Upper lobe of left lung (tissue), 4 donors: ENCODE measurements around the gene EMX1.

Experiments used
- POLR2A ChIP-seq, 4 donors: fragments of 450-650 bp; IDR thresholded peaks; one replicate each; pipeline ENCODE4 v1.5.1; 2016 to 2017; ENCODE audit warnings: antibody characterized with exemption in 4 of 4, mild to moderate bottlenecking in 2 of 4
- POLR2AphosphoS5 ChIP-seq, 2 donors: sonication (generic); formaldehyde crosslinking; IDR thresholded peaks; one replicate each; pipeline ENCODE4 v1.5.1; 2017; ENCODE audit warnings: antibody characterized with exemption in 2 of 2
- TF ChIP-seq, protein P1 (sequence below), 6 experiments: fragments of 450-650 bp in 4 of 6; fragments of 200-600 bp in 2 of 6; sonication (generic) in 2 of 6; IDR thresholded peaks; one replicate each; pipeline ENCODE4 v1.5.1; 2016 to 2019; ENCODE audit warnings: antibody characterized with exemption in 6 of 6

DNA sequence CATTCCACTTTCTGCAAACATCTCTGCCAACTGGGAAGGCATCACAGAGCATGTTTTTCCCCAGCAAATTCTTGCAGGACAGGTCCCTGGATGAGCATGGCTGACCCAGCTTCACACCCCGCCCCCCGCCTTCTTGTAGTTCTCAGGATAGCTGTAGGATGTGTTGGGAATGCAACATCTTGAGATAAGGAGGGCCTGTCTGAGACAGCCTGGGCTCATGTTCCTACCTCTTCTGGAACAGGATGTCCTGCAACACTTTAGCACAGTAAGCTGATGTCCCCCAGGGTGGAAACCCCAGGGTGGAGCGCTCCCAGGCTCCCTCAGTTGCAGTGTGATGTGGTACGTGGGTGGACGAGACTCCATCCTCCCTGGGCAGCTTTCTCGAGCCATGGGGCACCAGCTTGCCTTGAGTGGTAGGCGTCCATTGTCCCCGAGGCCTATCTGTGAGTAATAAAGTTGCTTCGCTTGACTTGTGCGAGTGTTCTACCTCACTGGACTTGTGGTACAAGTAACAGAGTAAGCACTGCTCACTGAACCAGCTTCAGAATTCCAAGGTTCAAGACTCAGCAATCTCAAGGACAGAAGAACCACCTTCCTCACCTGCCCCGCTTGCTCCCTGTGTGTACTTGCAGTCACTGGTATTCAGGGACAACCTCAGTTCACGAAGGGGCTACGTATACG lies 48.6 kb downstream of the EMX1 start:
- no peak for TF ChIP-seq POLR2A (IDR thresholded peaks at IDR 0.05)
- TF ChIP-seq, protein P1, sequence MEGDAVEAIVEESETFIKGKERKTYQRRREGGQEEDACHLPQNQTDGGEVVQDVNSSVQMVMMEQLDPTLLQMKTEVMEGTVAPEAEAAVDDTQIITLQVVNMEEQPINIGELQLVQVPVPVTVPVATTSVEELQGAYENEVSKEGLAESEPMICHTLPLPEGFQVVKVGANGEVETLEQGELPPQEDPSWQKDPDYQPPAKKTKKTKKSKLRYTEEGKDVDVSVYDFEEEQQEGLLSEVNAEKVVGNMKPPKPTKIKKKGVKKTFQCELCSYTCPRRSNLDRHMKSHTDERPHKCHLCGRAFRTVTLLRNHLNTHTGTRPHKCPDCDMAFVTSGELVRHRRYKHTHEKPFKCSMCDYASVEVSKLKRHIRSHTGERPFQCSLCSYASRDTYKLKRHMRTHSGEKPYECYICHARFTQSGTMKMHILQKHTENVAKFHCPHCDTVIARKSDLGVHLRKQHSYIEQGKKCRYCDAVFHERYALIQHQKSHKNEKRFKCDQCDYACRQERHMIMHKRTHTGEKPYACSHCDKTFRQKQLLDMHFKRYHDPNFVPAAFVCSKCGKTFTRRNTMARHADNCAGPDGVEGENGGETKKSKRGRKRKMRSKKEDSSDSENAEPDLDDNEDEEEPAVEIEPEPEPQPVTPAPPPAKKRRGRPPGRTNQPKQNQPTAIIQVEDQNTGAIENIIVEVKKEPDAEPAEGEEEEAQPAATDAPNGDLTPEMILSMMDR (IDR thresholded peaks at IDR 0.05): no peak
- TF ChIP-seq POLR2AphosphoS5 (IDR thresholded peaks at IDR 0.05): no peak
